B cell (primary cell): ENCODE measurements around the gene RRBP1.
"Not testable (repeated sequence)": the region's sequence is repeated elsewhere in the genome, so short reads cannot be mapped to it uniquely, and the experiment has no call there.

ENCODE experiments used
- EZH2 ChIP-seq: IDR thresholded peaks from 2 replicates; pipeline ENCODE4 v1.6.1; 2012; ENCODE audit warnings: borderline replicate concordance, low read depth, mild to moderate bottlenecking, moderate library complexity, low read length; ENCODE audit not compliant: insufficient read depth, poor library complexity, severe bottlenecking
- TF ChIP-seq, protein P1 (sequence below): fragments of 200-600 bp; IDR thresholded peaks from one replicate; pipeline ENCODE4 v1.8.0; 2022; ENCODE audit warnings: antibody characterized with exemption, mild to moderate bottlenecking

DNA sequence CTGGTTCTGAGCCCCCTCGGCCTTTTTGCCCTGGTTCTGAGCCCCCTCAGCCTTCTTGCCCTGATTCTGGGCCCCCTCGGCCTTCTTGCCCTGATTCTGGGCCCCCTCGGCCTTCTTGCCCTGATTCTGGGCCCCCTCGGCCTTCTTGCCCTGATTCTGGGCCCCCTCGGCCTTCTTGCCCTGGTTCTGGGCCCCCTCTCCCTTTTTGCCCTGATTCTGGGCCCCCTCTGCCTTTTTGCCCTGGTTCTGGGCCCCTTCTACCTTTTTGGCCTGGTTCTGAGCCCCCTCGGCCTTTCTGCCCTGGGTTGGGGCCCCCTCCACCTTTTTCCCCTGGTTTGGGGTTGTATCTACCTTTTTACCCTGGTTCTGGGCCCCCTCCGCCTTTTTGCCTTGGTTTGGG lies 22.7 kb downstream of the RRBP1 start:
- TF ChIP-seq, protein P1, sequence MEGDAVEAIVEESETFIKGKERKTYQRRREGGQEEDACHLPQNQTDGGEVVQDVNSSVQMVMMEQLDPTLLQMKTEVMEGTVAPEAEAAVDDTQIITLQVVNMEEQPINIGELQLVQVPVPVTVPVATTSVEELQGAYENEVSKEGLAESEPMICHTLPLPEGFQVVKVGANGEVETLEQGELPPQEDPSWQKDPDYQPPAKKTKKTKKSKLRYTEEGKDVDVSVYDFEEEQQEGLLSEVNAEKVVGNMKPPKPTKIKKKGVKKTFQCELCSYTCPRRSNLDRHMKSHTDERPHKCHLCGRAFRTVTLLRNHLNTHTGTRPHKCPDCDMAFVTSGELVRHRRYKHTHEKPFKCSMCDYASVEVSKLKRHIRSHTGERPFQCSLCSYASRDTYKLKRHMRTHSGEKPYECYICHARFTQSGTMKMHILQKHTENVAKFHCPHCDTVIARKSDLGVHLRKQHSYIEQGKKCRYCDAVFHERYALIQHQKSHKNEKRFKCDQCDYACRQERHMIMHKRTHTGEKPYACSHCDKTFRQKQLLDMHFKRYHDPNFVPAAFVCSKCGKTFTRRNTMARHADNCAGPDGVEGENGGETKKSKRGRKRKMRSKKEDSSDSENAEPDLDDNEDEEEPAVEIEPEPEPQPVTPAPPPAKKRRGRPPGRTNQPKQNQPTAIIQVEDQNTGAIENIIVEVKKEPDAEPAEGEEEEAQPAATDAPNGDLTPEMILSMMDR = not testable (repeated sequence)
- not testable (repeated sequence) for TF ChIP-seq EZH2
